Stimulated activated CD4-positive, alpha-beta T cell treated with anti-CD3 and anti-CD28 coated beads, Interleukin-1b, Interleukin-23, amount 100 ng/mL, for 48 hours (primary cell): Measurements from ENCODE around the gene RAB25.
"Not testable (repeated sequence)": the region's sequence is repeated elsewhere in the genome, so short reads cannot be mapped to it uniquely, and the experiment has no call there.

ENCODE experiments used
- DNase-seq: peaks from one replicate; pipeline ENCODE4 v3.0.0-alpha.2; 2020

The RAB25 gene

GRCh38 chr1:156104065-156104810 is 43.3 kb downstream of the RAB25 start:
- peak; percentile 37 for DNase-seq

DNA sequence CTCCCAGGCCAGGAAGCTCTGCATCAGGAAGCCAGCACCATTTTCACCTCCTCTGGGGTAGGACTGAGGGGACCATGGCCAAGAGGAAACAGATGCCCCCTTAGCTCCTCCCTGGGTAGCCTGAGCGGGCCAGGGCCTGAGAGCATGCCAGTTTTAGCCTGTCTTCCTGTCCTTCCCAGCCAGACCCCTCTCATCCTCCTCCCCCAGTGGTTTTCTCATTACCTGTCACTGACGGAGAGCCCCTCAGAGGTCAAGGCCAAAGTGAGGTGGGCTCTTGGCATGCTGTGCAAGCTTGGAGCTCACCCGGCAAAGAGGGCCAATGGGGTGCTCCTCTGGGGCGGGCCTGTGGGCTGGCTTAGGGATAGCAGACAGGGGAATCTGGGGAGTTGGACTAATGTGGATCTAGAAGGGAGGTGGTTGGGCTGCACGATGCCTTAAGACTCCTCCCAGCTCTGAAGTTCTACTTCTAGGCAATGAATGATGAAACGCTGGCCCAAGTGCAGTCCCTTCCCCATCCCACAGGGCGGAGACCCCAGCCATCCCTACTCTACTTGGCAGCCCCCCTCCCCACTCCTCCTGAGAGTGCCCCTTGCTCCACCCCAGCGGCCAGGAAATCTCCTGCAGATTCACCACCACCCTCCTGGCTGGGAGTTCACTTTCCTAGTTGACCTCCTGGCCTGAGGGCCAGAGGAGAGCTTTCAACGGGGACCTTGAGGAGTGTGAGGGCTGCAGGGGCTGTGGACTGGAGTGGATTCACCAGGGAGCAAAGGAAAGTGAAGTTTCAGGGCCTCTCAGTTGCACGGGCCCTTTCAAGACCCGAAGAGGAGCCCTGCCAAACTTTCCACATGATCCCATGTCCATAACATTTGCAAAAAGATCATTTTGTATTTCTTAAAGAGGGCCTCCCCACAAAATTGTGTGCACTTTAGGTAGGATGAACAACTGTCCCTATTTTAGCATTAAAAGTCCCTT is 44.2 kb downstream of the RAB25 start:
- DNase-seq: no peak

GRCh38 chr1:156106624-156107488 is 45.9 kb downstream of the RAB25 start:
- no peak for DNase-seq

DNA sequence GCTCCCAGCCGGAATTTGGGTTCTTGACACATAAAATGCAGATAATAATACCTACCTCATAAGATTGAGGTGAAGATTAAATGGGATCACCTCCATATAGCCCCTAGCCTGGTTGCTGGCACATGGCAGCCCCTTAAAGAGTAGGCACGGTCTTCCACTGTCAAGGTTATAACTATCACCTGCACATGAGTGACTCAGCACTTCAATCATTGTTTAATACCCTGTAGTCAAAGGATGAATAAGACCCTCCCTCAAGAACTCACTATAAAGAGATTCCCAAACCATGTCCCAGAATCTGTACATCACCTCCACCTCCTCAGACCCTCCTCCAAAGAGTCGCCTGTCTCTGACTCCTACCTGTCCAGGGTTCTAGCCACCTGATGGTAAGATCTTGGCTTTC is 47.1 kb downstream of the RAB25 start:
- DNase-seq: no peak

GRCh38 chr1:156108664-156109241 is 47.8 kb downstream of the RAB25 start:
- DNase-seq: no peak

DNA sequence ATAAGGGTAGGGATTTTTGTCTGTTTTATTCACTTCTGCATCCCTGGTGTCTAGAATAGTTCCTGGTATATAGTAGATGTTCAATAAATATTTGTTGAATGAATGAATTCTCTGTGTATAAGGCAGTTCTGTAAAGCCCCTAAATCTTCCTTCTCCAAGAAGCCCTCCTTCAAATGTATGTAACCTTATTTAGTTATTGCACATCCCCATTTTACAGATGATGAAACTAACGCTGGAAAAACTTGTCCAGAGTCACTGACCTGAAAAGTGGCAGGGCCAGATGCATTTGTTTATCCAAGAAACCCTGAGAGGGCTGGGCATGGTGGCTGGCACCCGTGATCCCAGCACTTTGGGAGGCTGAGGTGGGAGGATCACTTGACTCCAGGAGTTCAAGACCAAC is 49.3 kb downstream of the RAB25 start:
- no peak for DNase-seq

- DNase-seq: no peak
These were observed 50.5 kb downstream of the RAB25 start for GRCh38 chr1:156111355-156111962.

DNA sequence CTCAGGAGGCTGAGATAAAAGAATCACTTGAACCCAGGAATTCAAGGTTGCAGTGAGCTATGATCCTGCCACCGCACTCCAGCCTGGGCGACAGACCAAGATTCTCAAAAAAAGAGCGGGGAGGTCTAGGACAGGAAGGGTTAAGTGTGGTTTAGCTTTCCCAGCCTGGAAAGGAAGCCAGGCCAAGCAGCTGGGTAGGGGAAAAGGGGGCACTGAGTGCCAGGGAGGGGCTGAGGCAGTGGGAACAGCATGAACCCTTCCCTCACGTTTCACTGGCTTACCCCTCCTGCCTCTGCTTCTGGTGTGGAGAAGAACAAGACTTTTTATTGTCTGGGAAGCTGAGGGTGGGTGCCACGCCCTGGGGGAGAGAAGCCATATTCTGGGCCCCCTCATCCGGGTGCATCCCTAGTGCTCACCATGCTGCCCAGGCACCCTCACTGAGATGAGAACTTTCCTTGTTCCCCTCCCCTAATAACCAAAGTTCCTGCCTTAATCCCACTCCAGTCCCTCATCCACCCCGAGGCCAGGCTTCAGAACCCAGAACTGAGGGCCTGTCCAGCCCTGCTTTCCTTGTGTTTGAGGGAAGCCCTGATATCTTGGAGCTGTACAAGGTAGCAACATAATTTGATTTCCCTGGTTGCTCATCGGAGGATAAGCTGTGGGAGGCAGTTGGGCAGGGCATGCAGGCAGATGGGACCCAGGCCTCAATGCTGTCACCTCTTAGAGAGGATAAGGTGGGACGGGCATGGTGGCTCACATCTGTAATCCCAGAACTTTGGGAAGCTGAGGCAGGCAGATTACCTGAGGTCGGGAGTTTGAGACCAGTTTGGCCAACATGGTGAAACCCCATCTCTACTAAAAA is 51.5 kb downstream of the RAB25 start:
- no peak for DNase-seq

DNA sequence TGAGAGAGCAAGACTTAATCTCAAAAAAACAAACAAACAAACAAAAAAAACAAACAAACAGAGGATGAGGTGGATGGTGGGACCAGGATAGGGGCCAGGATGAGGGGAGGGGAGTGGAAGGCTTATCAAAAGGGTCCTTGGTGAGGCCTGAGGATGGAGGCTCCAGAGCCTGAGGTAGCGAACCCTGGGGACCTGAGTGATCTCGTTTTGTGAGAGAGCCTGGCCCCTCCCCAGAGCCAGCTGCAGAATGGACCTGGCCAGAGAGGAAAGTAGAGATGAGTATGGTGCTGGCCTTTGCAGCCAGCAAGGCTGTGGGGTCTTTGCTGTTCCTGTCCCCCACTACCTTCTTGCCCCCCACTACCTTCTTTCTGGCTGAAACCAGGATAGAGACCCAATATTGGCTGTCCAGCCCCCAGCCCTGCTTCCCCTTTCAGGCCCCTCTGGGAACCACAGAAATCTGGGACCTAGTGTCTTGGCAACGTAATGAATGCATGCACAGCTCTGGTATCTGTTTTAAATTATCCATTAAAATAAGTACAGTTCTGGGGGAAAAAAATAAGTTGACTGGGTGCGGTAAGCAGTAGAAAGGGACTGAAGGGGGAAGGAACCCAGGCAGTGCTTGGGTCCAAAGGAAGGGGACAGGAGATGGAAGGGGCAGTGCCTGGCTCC is 52.5 kb downstream of the RAB25 start:
- no peak for DNase-seq

DNA sequence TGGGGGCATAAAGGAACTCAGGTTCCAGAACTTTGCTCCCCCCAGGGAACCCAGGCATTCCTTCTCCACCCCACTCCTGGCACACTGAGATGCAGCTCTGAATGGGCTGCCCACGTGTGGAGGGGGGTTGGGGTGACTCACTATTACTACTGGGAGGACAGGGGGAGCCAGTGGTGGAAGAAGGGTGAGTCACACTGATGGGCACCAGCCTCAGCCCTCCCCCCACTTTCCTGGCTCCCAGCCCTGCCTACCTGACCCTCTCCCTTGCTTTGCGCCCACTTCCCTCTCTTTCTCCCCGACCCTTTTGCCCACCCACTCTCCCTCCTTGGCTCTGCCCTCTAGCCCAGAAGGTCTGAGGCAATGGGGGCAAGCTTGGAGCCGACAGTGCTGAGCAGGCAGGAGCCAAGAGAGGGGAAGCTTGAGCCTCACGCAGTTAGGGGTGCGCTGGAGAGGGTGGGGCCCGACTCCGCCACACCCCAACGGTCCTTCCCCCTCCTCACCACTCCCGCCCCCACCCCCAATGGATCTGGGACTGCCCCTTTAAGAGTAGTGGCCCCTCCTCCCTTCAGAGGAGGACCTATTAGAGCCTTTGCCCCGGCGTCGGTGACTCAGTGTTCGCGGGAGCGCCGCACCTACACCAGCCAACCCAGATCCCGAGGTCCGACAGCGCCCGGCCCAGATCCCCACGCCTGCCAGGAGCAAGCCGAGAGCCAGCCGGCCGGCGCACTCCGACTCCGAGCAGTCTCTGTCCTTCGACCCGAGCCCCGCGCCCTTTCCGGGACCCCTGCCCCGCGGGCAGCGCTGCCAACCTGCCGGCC is 53.4 kb downstream of the RAB25 start, which contains the start of gene LMNA:
Gene LMNA (plus strand): TSS at position 611 of the 818 bp plus-strand sequence. CDS start 208 bp downstream, outside the sequence.
- peak; percentile 79 for DNase-seq

- no peak for DNase-seq
These were observed 54.1 kb downstream of the RAB25 start for GRCh38 chr1:156114919-156115513.

- DNase-seq: no peak
These were observed 54.8 kb downstream of the RAB25 start for GRCh38 chr1:156115514-156116374.

- DNase-seq: not testable (repeated sequence)
These were observed 55.8 kb downstream of the RAB25 start for GRCh38 chr1:156116731-156117130.

GRCh38 chr1:156117414-156118176 is 56.6 kb downstream of the RAB25 start:
- DNase-seq: no peak

GRCh38 chr1:156118177-156118868 is 57.4 kb downstream of the RAB25 start:
- no peak for DNase-seq

- no peak for DNase-seq
These were observed 58.7 kb downstream of the RAB25 start for GRCh38 chr1:156119503-156120209.
